ENCODE measurements around the gene ZDHHC22. TPM values are rescaled to one million over a fixed set of nuclear protein-coding genes. Genes with fewer than 3 reads are reported as not detected.

ZDHHC22 gene
- total and polyA plus RNA-seq, 2 of the 13 experiments (the other 11 are each of a cell fraction or from before 2014, with no cell fraction given) = not detected

DNA sequence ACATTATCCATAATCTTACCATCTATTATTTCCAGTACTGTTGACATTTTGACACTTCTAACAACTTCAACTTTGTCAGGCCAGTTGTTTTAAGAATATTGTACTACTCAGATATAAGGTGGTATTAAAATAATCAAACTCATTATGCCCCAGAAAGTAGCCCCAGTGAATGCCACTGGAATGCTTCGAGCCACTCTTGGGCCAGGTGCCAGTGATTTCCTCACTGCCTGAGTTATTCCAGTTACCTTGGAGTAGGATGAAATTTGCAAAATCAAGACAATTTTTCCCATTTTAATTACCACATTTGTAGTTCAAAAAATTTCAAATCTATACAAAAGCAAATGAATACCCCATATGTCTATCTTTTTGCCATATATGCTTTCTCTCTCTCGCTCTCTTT lies 34.4 kb downstream of the ZDHHC22 start:
- H4K20me1 ChIP-seq (ENCODE audit: insufficient read depth, low read length) = no peaks in the 10 kb centered on the region
- DNase-seq (ENCODE audit: low spot score) (no peak), FAIRE-seq (no peak), ATAC-seq (no peak)
- no peaks in the 10 kb centered on the region for H3K27me3 ChIP-seq (ENCODE audit: control insufficient read depth in 1 of 2, insufficient read depth in 2 of 2, low read length in 2 of 2)
- ChIA-PET CTCF (ENCODE audit: low intra/inter-chr PET ratio, low total read pairs) (no interaction called here), POLR2A (no interaction called here)
- BruUV-seq (replicated peaks) = no TSS peak
- no peaks in the 10 kb centered on the region for H3K79me2 ChIP-seq (ENCODE audit: insufficient read depth, low read length)
- no peak overlapping the region for H2AFZ ChIP-seq (ENCODE audit: low read length)
- no peaks in the 10 kb centered on the region for H3K9me3 ChIP-seq (ENCODE audit: low read length)
- intact Hi-C loops (cut with micrococcal nuclease; ENCODE audit: unreplicated experiment) (no loop called here), in situ Hi-C loops (cut with HindIII; ENCODE audit: extremely low pct_ligation_motif_present, low pct_unique_long_range_greater_than_20kb) (no loop called here)
- TF ChIP-seq REXO4 (CRISPR knock-in tag; IDR thresholded peaks at IDR 0.05; ENCODE audit: borderline replicate concordance) = no peak
- no peak for TF ChIP-seq ZNF761 (CRISPR knock-in tag; conservative IDR thresholded peaks at IDR 0.05)
- TF ChIP-seq TSC22D2 (CRISPR knock-in tag; IDR thresholded peaks at IDR 0.05; ENCODE audit: borderline replicate concordance) = no peak
- no peak for TF ChIP-seq ZNF510 (CRISPR knock-in tag; IDR thresholded peaks at IDR 0.05; ENCODE audit: low read depth)
- TF ChIP-seq, protein P1, sequence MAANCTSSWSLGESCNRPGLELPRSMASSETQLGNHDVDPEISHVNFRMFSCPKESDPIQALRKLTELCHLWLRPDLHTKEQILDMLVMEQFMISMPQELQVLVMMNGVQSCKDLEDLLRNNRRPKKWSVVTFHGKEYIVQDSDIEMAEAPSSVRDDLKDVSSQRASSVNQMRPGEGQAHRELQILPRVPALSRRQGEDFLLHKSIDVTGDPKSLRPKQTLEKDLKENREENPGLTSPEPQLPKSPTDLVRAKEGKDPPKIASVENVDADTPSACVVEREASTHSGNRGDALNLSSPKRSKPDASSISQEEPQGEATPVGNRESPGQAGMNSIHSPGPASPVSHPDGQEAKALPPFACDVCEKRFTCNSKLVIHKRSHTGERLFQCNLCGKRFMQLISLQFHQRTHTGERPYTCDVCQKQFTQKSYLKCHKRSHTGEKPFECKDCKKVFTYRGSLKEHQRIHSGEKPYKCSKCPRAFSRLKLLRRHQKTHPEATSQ (CRISPR knock-in tag; IDR thresholded peaks at IDR 0.05; ENCODE audit: borderline replicate concordance) = no peak
- TF ChIP-seq ZNF670 (CRISPR knock-in tag; IDR thresholded peaks at IDR 0.05; ENCODE audit: borderline replicate concordance) = no peak
- no peak for TF ChIP-seq ZNF496 (CRISPR knock-in tag; IDR thresholded peaks at IDR 0.05; ENCODE audit: insufficient replicate concordance)
- H3K4me1 ChIP-seq (ENCODE audit: insufficient read depth, low read length) = no peaks in the 10 kb centered on the region
- 47% methylated on average over 2 of the region's 2 CpGs for WGBS (ENCODE audit: low lambda C conversion rate)
- H3K4me2 ChIP-seq (ENCODE audit: low read depth, low read length) = no peak overlapping the region
- no peak overlapping the region for H3K4me3 ChIP-seq (replicated peaks in 1 of 3; ENCODE audit: insufficient read depth in 1 of 3, low read depth in 2 of 3, low read length in 3 of 3)
- H3K27ac ChIP-seq (ENCODE audit: extremely low read length, insufficient read depth, low read length) = no peak overlapping the region
- peaks cover 6 to 47% of the 10 kb centered on the region in 2 experiments for H3K36me3 ChIP-seq (replicated peaks in 1 of 2; ENCODE audit: control insufficient read depth in 1 of 2, insufficient read depth in 2 of 2, low read length in 2 of 2)
- H3K9ac ChIP-seq (ENCODE audit: insufficient read depth, low read depth, low read length) = no peak overlapping the region

DNA sequence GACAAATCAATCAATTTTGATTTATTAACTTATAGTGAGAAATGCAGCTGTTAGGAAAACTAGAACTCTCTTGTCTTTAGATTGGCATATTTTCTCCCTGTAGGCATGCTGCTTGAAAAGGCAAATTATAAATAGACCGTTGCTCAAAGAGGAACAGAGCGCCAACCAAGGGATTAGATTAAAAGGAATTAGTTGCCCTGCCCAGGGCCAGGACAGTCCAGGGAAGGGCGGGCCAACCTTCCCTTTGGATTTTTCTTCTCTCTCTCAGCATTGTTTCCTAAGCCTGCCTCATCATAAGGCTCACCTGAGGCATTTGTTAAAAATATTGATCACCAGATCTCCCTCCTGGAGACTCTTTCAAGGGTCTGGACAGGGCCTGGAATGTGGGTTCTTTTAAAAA lies 34.9 kb downstream of the ZDHHC22 start:
- Histone ChIP-seq H2AFZ (ENCODE audit: low read length) (no peak overlapping the region), H3K9me3 (ENCODE audit: low read length) (no peaks in the 10 kb centered on the region), H4K20me1 (ENCODE audit: insufficient read depth, low read length) (no peaks in the 10 kb centered on the region), H3K36me3 (replicated peaks in 1 of 2; ENCODE audit: control insufficient read depth in 1 of 2, insufficient read depth in 2 of 2, low read length in 2 of 2) (peaks cover 6 to 44% of the 10 kb centered on the region in 2 experiments), H3K4me1 (ENCODE audit: insufficient read depth, low read length) (no peaks in the 10 kb centered on the region), H3K9ac (ENCODE audit: insufficient read depth, low read depth, low read length) (no peak overlapping the region), H3K27ac (ENCODE audit: extremely low read length, insufficient read depth, low read length) (no peak overlapping the region), H3K4me3 (replicated peaks in 1 of 3; ENCODE audit: insufficient read depth in 1 of 3, low read depth in 2 of 3, low read length in 3 of 3) (no peak overlapping the region), H3K79me2 (ENCODE audit: insufficient read depth, low read length) (no peaks in the 10 kb centered on the region), H3K27me3 (ENCODE audit: control insufficient read depth in 1 of 2, insufficient read depth in 2 of 2, low read length in 2 of 2) (no peaks in the 10 kb centered on the region), H3K4me2 (ENCODE audit: low read depth, low read length) (no peak overlapping the region)
- ChIA-PET POLR2A (no interaction called here), CTCF (ENCODE audit: low intra/inter-chr PET ratio, low total read pairs) (no interaction called here)
- intact Hi-C loops (cut with micrococcal nuclease; ENCODE audit: unreplicated experiment) = no loop called here
- FAIRE-seq (no peak), ATAC-seq (no peak), DNase-seq (ENCODE audit: low spot score) (no peak)
- 100% methylated on average over 3 of the region's 3 CpGs for WGBS (ENCODE audit: low lambda C conversion rate)
- no TSS peak for BruUV-seq (replicated peaks)
- in situ Hi-C loops (cut with HindIII; ENCODE audit: extremely low pct_ligation_motif_present, low pct_unique_long_range_greater_than_20kb) = no loop called here
- TF ChIP-seq, protein P2, sequence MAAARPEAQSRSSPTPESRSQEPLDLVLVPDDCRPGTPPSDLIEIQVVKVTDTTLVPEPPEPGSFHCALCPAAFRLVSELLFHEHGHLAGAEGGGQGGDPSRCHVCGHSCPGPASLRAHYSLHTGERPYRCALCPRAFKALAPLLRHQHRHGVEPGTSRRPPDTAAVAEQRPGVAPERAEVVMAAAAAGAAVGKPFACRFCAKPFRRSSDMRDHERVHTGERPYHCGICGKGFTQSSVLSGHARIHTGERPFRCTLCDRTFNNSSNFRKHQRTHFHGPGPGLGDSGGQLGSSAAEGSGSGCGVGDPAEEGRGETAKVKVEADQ (CRISPR knock-in tag; IDR thresholded peaks at IDR 0.05; ENCODE audit: borderline replicate concordance) = no peak
- TF ChIP-seq ZMAT3 (CRISPR knock-in tag; conservative IDR thresholded peaks at IDR 0.05) (no peak), RFX5 (IDR thresholded peaks at IDR 0.05; ENCODE audit: low read depth, low read length) (no peak), NFKB2 (CRISPR knock-in tag; IDR thresholded peaks at IDR 0.05; ENCODE audit: borderline replicate concordance) (no peak), CBX2 (IDR thresholded peaks at IDR 0.05; ENCODE audit: low read depth, low read length) (no peak), CBX2 (CRISPR knock-in tag; IDR thresholded peaks at IDR 0.05; ENCODE audit: low read depth) (no peak)
- TF ChIP-seq, protein P3, sequence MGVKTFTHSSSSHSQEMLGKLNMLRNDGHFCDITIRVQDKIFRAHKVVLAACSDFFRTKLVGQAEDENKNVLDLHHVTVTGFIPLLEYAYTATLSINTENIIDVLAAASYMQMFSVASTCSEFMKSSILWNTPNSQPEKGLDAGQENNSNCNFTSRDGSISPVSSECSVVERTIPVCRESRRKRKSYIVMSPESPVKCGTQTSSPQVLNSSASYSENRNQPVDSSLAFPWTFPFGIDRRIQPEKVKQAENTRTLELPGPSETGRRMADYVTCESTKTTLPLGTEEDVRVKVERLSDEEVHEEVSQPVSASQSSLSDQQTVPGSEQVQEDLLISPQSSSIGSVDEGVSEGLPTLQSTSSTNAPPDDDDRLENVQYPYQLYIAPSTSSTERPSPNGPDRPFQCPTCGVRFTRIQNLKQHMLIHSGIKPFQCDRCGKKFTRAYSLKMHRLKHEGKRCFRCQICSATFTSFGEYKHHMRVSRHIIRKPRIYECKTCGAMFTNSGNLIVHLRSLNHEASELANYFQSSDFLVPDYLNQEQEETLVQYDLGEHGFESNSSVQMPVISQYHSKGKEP (CRISPR knock-in tag; IDR thresholded peaks at IDR 0.05) = no peak
- TF ChIP-seq, protein P4, sequence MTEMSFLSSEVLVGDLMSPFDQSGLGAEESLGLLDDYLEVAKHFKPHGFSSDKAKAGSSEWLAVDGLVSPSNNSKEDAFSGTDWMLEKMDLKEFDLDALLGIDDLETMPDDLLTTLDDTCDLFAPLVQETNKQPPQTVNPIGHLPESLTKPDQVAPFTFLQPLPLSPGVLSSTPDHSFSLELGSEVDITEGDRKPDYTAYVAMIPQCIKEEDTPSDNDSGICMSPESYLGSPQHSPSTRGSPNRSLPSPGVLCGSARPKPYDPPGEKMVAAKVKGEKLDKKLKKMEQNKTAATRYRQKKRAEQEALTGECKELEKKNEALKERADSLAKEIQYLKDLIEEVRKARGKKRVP (CRISPR knock-in tag; IDR thresholded peaks at IDR 0.05) = no peak

All from HepG2 (cell line).